Liver (tissue), 9 donors: ENCODE results near the gene CCDC141. TPM values are rescaled to one million over a fixed set of nuclear protein-coding genes. Genes with fewer than 3 reads are reported as not detected.

Experiments used
- DNase-seq: peaks from one replicate; pipeline ENCODE4 v3.0.0-alpha.2; 2017; ENCODE audit warnings: low spot score
- H3K27ac ChIP-seq, 2 donors: one replicate each; pipeline ENCODE4 v1.7.0; 2013; ENCODE audit warnings: inconsistent platforms in 2 of 2, low read length in 2 of 2, control low read depth in 1 of 2, low read depth in 1 of 2, mild to moderate bottlenecking in 1 of 2
- H3K27me3 ChIP-seq, 4 donors: one replicate each; pipeline versions ENCODE4 v1.6.1 to v1.7.0; 2013; ENCODE audit warnings: low read length in 3 of 4, inconsistent platforms in 1 of 4, mild to moderate bottlenecking in 1 of 4, moderate library complexity in 1 of 4; ENCODE audit not compliant: control insufficient read depth in 4 of 4, insufficient read depth in 4 of 4
- H3K36me3 ChIP-seq, 4 donors: one replicate each; pipeline versions ENCODE4 v1.6.1 to v1.7.0; 2013; ENCODE audit warnings: low read length in 3 of 4, mild to moderate bottlenecking in 3 of 4, low read depth in 1 of 4, moderate library complexity in 1 of 4; ENCODE audit not compliant: control insufficient read depth in 4 of 4, insufficient read depth in 3 of 4
- H3K4me1 ChIP-seq, 4 donors: one replicate each; pipeline versions ENCODE4 v1.6.1 to v1.7.0; 2013; ENCODE audit warnings: low read length in 3 of 4, mild to moderate bottlenecking in 3 of 4, moderate library complexity in 1 of 4; ENCODE audit not compliant: control insufficient read depth in 4 of 4, insufficient read depth in 4 of 4
- H3K4me3 ChIP-seq, 3 donors: one replicate each; pipeline versions ENCODE4 v1.6.1 to v1.7.0; 2013; ENCODE audit warnings: low read length in 3 of 3, control low read depth in 1 of 3, low read depth in 1 of 3, mild to moderate bottlenecking in 1 of 3
- H3K9ac ChIP-seq, 2 donors: one replicate each; pipeline ENCODE4 v1.7.0; 2013; ENCODE audit warnings: low read length in 2 of 2, mild to moderate bottlenecking in 2 of 2, moderate library complexity in 2 of 2, control low read depth in 1 of 2, low read depth in 1 of 2
- H3K9me3 ChIP-seq, 4 donors: one replicate each; pipeline versions ENCODE4 v1.6.1 to v1.7.0; 2013; ENCODE audit warnings: low read length in 3 of 4; ENCODE audit not compliant: control insufficient read depth in 4 of 4
- FOXA1 ChIP-seq: IDR thresholded peaks from 2 replicates; pipeline ENCODE4 v1.6.1; 2016; ENCODE audit warnings: antibody characterized with exemption
- GABPA ChIP-seq, 2 donors: IDR thresholded peaks in 1 of 2; conservative IDR thresholded peaks in 1 of 2; 2 replicates each; pipeline ENCODE4 v1.6.1; 2016; ENCODE audit warnings: antibody characterized with exemption in 2 of 2, mild to moderate bottlenecking in 1 of 2, moderate library complexity in 1 of 2
- HNF4A ChIP-seq, 2 donors: conservative IDR thresholded peaks; 2 replicates each; pipeline ENCODE4 v1.6.1; 2016; ENCODE audit warnings: antibody characterized with exemption in 2 of 2, mild to moderate bottlenecking in 2 of 2
- HNF4G ChIP-seq: IDR thresholded peaks from 2 replicates; pipeline ENCODE4 v1.6.1; 2016; ENCODE audit warnings: antibody characterized with exemption
- JUND ChIP-seq, 2 donors: IDR thresholded peaks; 2 replicates each; pipeline ENCODE4 v1.6.1; 2016; ENCODE audit warnings: antibody characterized with exemption in 2 of 2
- RAD21 ChIP-seq, 2 donors: IDR thresholded peaks; 2 replicates each; pipeline ENCODE4 v1.6.1; 2016; ENCODE audit warnings: antibody characterized with exemption in 2 of 2, mild to moderate bottlenecking in 2 of 2
- RXRA ChIP-seq, 2 donors: IDR thresholded peaks; 2 replicates each; pipeline ENCODE4 v1.6.1; 2017 to 2018; ENCODE audit warnings: antibody characterized with exemption in 2 of 2, mild to moderate bottlenecking in 1 of 2
- SP1 ChIP-seq: IDR thresholded peaks from 2 replicates; pipeline ENCODE4 v1.6.1; 2018; ENCODE audit warnings: antibody characterized with exemption, mild to moderate bottlenecking
- TAF1 ChIP-seq: conservative IDR thresholded peaks from 2 replicates; pipeline ENCODE4 v1.6.1; 2016; ENCODE audit warnings: antibody characterized with exemption, mild to moderate bottlenecking
- WGBS: extraction: QIAGEN DNeasy Blood & Tissue Kit; methylation state at CpG from one replicate; pipeline ENCODE4 v1.1.7; 2013; 5-methylcytosine and 5-hydroxymethylcytosine counted together
- polyA plus RNA-seq, 2 donors: library from polyadenylated mRNA; stranded (reverse) in 1 of 2; unstranded in 1 of 2; fragments of 200-250 nt in 1 of 2; fragments of >200 nt in 1 of 2; fragmentation: Nextera tagmentation in 1 of 2; extraction: Ambion mirVana in 1 of 2; gene quantifications; one replicate each; pipeline versions ENCODE4 v1.2.1 to v1.2.3, GENCODE V29; 2013 to 2015
- total RNA-seq, 2 donors: library from RNA; depleted of rRNA; stranded (reverse); fragments of >200 nt; gene quantifications; one replicate each; pipeline ENCODE4 v1.2.3, GENCODE V29; 2014
- TF ChIP-seq, protein P1 (sequence below): IDR thresholded peaks from 2 replicates; pipeline ENCODE4 v1.6.1; 2016; ENCODE audit warnings: antibody characterized with exemption
- TF ChIP-seq, protein P2 (sequence below): fragments of 150-350 bp; IDR thresholded peaks from 2 replicates; pipeline ENCODE4 v1.5.1; 2017; ENCODE audit warnings: improper control_type of control experiment, low read depth, low read length; ENCODE audit not compliant: missing input control
- donor health status: healthy.
- donor health status: healthy.
- donor health status: healthy.
- donor health status: healthy.
- donor health status: healthy.

Gene CCDC141
- total and polyA plus RNA-seq, 4 donors = 0.05 to 1.0 (median 0.39) TPM

GRCh38 chr2:178800510-178800909 is 249.4 kb downstream of the CCDC141 start:
- Histone ChIP-seq H3K4me3 (no peak overlapping the region), H3K36me3 (no peaks in the 10 kb centered on the region), H3K27ac (no peak overlapping the region), H3K27me3 (peaks cover 0 to 10% (median 0%) of the 10 kb centered on the region in 4 donors), H3K9ac (no peak overlapping the region), H3K9me3 (peaks cover 0 to 6% (median 0%) of the 10 kb centered on the region in 4 donors), H3K4me1 (no peaks in the 10 kb centered on the region)
- TF ChIP-seq GABPA (IDR thresholded peaks at IDR 0.05 in 1 of 2, conservative IDR thresholded peaks at IDR 0.05 in 1 of 2) (no peak), TAF1 (no peak), SP1 (no peak), HNF4A (conservative IDR thresholded peaks at IDR 0.05) (no peak), FOXA1 (no peak), HNF4G (no peak), RXRA (IDR thresholded peaks at IDR 0.05) (no peak)
- TF ChIP-seq, protein P1, sequence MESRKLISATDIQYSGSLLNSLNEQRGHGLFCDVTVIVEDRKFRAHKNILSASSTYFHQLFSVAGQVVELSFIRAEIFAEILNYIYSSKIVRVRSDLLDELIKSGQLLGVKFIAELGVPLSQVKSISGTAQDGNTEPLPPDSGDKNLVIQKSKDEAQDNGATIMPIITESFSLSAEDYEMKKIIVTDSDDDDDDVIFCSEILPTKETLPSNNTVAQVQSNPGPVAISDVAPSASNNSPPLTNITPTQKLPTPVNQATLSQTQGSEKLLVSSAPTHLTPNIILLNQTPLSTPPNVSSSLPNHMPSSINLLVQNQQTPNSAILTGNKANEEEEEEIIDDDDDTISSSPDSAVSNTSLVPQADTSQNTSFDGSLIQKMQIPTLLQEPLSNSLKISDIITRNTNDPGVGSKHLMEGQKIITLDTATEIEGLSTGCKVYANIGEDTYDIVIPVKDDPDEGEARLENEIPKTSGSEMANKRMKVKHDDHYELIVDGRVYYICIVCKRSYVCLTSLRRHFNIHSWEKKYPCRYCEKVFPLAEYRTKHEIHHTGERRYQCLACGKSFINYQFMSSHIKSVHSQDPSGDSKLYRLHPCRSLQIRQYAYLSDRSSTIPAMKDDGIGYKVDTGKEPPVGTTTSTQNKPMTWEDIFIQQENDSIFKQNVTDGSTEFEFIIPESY = no peak
- 87% methylated on average over 7 of the region's 7 CpGs for WGBS
- DNase-seq = no peak

DNA sequence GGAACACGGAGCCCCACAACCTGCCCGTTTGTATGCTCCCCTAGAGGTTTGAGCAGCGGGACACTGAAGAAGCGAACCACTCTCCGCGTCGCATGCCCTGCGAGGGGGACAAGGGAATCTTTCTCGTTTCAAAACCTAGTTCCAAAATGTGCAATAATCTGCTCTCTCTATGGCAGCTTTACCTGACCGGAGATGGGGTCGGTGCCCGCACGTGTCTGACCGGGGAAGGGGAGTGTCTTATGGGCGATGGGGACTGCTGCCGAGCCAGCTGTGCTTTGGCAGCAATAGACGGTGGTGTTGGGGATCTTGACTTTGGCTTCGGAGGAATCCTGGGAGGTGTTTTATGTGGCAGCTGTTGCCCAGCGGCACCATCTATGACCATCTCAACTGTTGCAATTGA is 250.6 kb downstream of the CCDC141 start:
- H3K4me3 ChIP-seq = no peak overlapping the region
- TF ChIP-seq HNF4A (conservative IDR thresholded peaks at IDR 0.05) = no peak
- H3K9ac ChIP-seq = no peak overlapping the region
- peaks cover 0 to 6% (median 0%) of the 10 kb centered on the region in 4 donors for H3K9me3 ChIP-seq
- H3K27me3 ChIP-seq = peaks cover 0 to 10% (median 0%) of the 10 kb centered on the region in 4 donors
- DNase-seq = no peak
- no peaks in the 10 kb centered on the region for H3K4me1 ChIP-seq
- 92% methylated on average over 19 of the region's 19 CpGs for WGBS
- H3K36me3 ChIP-seq = no peaks in the 10 kb centered on the region
- no peak overlapping the region for H3K27ac ChIP-seq

DNA sequence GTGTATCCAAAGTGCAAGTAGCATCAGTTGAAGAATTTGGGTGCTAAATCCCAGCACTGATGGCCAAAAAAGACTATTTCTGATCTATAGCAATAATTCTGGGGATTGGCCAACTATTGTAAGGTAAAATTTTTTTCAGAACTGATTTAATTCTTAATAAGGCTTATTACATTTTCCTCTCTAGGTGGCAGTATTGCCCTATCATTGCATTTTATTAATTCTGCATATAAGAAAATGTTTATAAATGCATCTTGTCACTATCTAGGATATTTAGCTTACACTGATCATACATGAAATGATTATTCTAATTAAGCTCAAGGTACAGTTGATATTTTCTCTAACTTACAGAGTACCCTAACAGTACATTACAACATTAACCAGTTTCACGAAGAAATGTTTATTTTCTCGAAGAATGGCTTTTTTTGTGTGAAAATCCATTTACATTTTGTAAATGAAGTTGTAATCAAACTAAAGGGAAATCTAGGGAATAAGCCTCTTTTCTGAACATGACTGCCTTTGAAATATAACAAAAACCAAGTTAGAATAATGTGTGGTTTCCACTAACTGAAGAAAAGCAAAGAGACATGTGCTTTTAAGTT is 253.8 kb downstream of the CCDC141 start:
- WGBS = 93% methylated on average over 2 of the region's 2 CpGs
- H3K9ac ChIP-seq = no peak overlapping the region

More for the DNA sequence above, 253.8 kb downstream of the CCDC141 start:
- H3K4me3 ChIP-seq = no peak overlapping the region
- DNase-seq = no peak
- H3K27me3 ChIP-seq = peaks cover 0 to 7% (median 0%) of the 10 kb centered on the region in 4 donors
- peaks cover 0 to 6% (median 0%) of the 10 kb centered on the region in 4 donors for H3K9me3 ChIP-seq
- H3K36me3 ChIP-seq = no peaks in the 10 kb centered on the region
- no peaks in the 10 kb centered on the region for H3K4me1 ChIP-seq
- TF ChIP-seq JUND (IDR thresholded peaks at IDR 0.05) = no peak
- no peak for TF ChIP-seq GABPA (IDR thresholded peaks at IDR 0.05 in 1 of 2, conservative IDR thresholded peaks at IDR 0.05 in 1 of 2)
- TF ChIP-seq, protein P2, sequence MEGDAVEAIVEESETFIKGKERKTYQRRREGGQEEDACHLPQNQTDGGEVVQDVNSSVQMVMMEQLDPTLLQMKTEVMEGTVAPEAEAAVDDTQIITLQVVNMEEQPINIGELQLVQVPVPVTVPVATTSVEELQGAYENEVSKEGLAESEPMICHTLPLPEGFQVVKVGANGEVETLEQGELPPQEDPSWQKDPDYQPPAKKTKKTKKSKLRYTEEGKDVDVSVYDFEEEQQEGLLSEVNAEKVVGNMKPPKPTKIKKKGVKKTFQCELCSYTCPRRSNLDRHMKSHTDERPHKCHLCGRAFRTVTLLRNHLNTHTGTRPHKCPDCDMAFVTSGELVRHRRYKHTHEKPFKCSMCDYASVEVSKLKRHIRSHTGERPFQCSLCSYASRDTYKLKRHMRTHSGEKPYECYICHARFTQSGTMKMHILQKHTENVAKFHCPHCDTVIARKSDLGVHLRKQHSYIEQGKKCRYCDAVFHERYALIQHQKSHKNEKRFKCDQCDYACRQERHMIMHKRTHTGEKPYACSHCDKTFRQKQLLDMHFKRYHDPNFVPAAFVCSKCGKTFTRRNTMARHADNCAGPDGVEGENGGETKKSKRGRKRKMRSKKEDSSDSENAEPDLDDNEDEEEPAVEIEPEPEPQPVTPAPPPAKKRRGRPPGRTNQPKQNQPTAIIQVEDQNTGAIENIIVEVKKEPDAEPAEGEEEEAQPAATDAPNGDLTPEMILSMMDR = peak; percentile 47
- TF ChIP-seq RAD21 (IDR thresholded peaks at IDR 0.05) = peak; percentile 82 to 84
- H3K27ac ChIP-seq = no peak overlapping the region
